HCT116 (cell line): ENCODE data around the gene ANXA3. TPM values are rescaled to one million over a fixed set of nuclear protein-coding genes. Genes with fewer than 3 reads are reported as not detected.

Experiments used
- ATAC-seq: fragments of 200-7000 bp; cut with Tn5 transposase; 2 replicates; pipeline ENCODE4 v1.9.1; 2020; ENCODE audit warnings: mild to moderate bottlenecking, moderate library complexity
- BruUV-seq: library from RNA; stranded (reverse); fragments of 400-500 nt; replicated peaks from 2 replicates; lab custom pipeline; 2021; lab: Mats Ljungman, UMichigan
- CTCF ChIA-PET: fragments of 300-600 bp; sonication (Branson Sonifier 250); formaldehyde crosslinking; loops from one replicate; lab custom pipeline; 2021; ENCODE audit warnings: antibody characterized with exemption; lab: Charles Lee
- POLR2A ChIA-PET: fragments of 300-600, 350-600 bp; sonication (Branson Sonifier 250); formaldehyde crosslinking; loops from one replicate; lab custom pipeline; 2021; ENCODE audit warnings: antibody characterized with exemption; lab: Charles Lee
- RAD21 ChIA-PET, 2 experiments: fragments of 300-600 bp; sonication (Branson Sonifier 250); formaldehyde crosslinking; loops; one replicate each; lab custom pipeline; 2023; ENCODE audit warnings: low total read pairs in 2 of 2; ENCODE audit not compliant: uncharacterized antibody in 2 of 2, unreplicated experiment in 2 of 2, low non-redundant PET in 1 of 2; lab: Charles Lee
- DNase-seq: peaks from one replicate; pipeline ENCODE4 v3.0.0-alpha.2; 2010; ENCODE audit warnings: low read depth, low spot score
- H2AFZ ChIP-seq: fragments of 200-600 bp; shearing (Covaris generic), sonication (generic); 2 replicates; pipeline ENCODE4 v1.6.1; 2017; ENCODE audit warnings: low read depth, mixed run types, mixed read lengths, antibody characterized with exemption, low read length; ENCODE audit not compliant: poor library complexity, severe bottlenecking
- H3K27ac ChIP-seq: 2 replicates; pipeline ENCODE4 v1.5.1; 2012; ENCODE audit warnings: low read depth, low read length
- H3K27me3 ChIP-seq: fragments of 200-600 bp; sonication (generic); 2 replicates; pipeline ENCODE4 v1.6.1; 2016; ENCODE audit warnings: mixed run types, low read length, mixed read lengths; ENCODE audit not compliant: insufficient read depth
- H3K36me3 ChIP-seq, 2 experiments: fragments of 200-500 bp in 1 of 2; fragments of 200-600 bp in 1 of 2; sonication (Bioruptor generic) in 1 of 2; sonication (generic) in 1 of 2; 2 replicates each; pipeline versions ENCODE4 v1.5.1 to v1.6.1; 2014 to 2016; ENCODE audit warnings: low read length in 2 of 2, inconsistent platforms in 1 of 2, mixed read lengths in 1 of 2, mixed run types in 1 of 2; ENCODE audit not compliant: insufficient read depth in 2 of 2, control insufficient read depth in 1 of 2
- H3K4me1 ChIP-seq, 2 experiments: fragments of 200-600 bp in 1 of 2; sonication (generic) in 1 of 2; 2 replicates each; pipeline versions ENCODE4 v1.5.1 to v1.6.1; 2012 to 2017; ENCODE audit warnings: low read length in 2 of 2, inconsistent platforms in 1 of 2, mild to moderate bottlenecking in 1 of 2, mixed read lengths in 1 of 2, mixed run types in 1 of 2, moderate library complexity in 1 of 2; ENCODE audit not compliant: insufficient read depth in 2 of 2, control insufficient read depth in 1 of 2
- H3K4me2 ChIP-seq: fragments of 200-600 bp; sonication (generic); 2 replicates; pipeline ENCODE4 v1.6.1; 2017; ENCODE audit warnings: mixed run types, low read length, mixed read lengths
- H3K4me3 ChIP-seq, 2 experiments: fragments of 200-600 bp in 1 of 2; sonication (generic) in 1 of 2; replicated peaks in 1 of 2; 2 replicates each; pipeline ENCODE4 v1.5.1; 2011 to 2016; ENCODE audit warnings: low read length in 2 of 2, control low read depth in 1 of 2, low read depth in 1 of 2, mild to moderate bottlenecking in 1 of 2, mixed read lengths in 1 of 2, mixed run types in 1 of 2
- H3K79me2 ChIP-seq: fragments of 200-600 bp; sonication (generic); 2 replicates; pipeline ENCODE4 v1.6.1; 2017; ENCODE audit warnings: mild to moderate bottlenecking, mixed run types, low read length, moderate library complexity, mixed read lengths; ENCODE audit not compliant: insufficient read depth
- H3K9ac ChIP-seq: fragments of 200-600 bp; sonication (generic); 2 replicates; pipeline ENCODE4 v1.6.1; 2016; ENCODE audit warnings: low read length, mixed read lengths
- H3K9me2 ChIP-seq: fragments of 200-600 bp; sonication (generic), shearing (Covaris generic); 2 replicates; pipeline ENCODE4 v1.6.1; 2017; ENCODE audit warnings: mixed run types, mild to moderate bottlenecking, moderate library complexity; ENCODE audit not compliant: insufficient read depth
- H3K9me3 ChIP-seq, 2 experiments: fragments of 200-500 bp in 1 of 2; fragments of 200-600 bp in 1 of 2; sonication (Bioruptor generic) in 1 of 2; sonication (generic) in 1 of 2; 2 replicates each; pipeline ENCODE4 v1.6.1; 2014 to 2017; ENCODE audit warnings: low read length in 2 of 2, mixed read lengths in 2 of 2, inconsistent platforms in 1 of 2, low read depth in 1 of 2, mild to moderate bottlenecking in 1 of 2, mixed run types in 1 of 2, moderate library complexity in 1 of 2; ENCODE audit not compliant: control insufficient read depth in 1 of 2, insufficient read depth in 1 of 2
- H4K20me1 ChIP-seq: fragments of 200-600 bp; sonication (generic), shearing (Covaris generic); 2 replicates; pipeline ENCODE4 v1.6.1; 2017; ENCODE audit warnings: mixed run types, mild to moderate bottlenecking, moderate library complexity; ENCODE audit not compliant: insufficient read depth
- EGR1 ChIP-seq: IDR thresholded peaks from 2 replicates; pipeline ENCODE4 v1.6.1; 2012; ENCODE audit warnings: low read depth
- JUND ChIP-seq: IDR thresholded peaks from 2 replicates; pipeline ENCODE4 v1.6.1; 2012
- POLR2A ChIP-seq: IDR thresholded peaks from 2 replicates; pipeline ENCODE4 v1.7.0; 2011; ENCODE audit warnings: borderline replicate concordance; ENCODE audit not compliant: insufficient read depth, insufficient read length; ENCODE audit errors: extremely low read depth
- POLR2AphosphoS5 ChIP-seq: IDR thresholded peaks from 2 replicates; pipeline ENCODE4 v1.6.1; 2011; ENCODE audit warnings: mild to moderate bottlenecking, low read depth, low read length, moderate library complexity
- ZNF274 ChIP-seq: fragments of 200-500 bp; sonication (Bioruptor generic); IDR thresholded peaks from 2 replicates; pipeline ENCODE4 v1.6.1; 2014; ENCODE audit warnings: mild to moderate bottlenecking, low read depth, low read length, inconsistent platforms
- intact Hi-C: fragments of 100-400 bp; cut with micrococcal nuclease; formaldehyde crosslinking; loops from 2 replicates; pipeline ENCODE4 v1.10.0; 2022
- total RNA-seq: library from RNA; stranded (reverse); gene quantifications from one replicate; pipeline ENCODE4 v1.2.1, GENCODE V29; 2021; ENCODE audit not compliant: unreplicated experiment

The ANXA3 gene
- total RNA-seq, 1 experiment from 2014 or later: 158 TPM

DNA sequence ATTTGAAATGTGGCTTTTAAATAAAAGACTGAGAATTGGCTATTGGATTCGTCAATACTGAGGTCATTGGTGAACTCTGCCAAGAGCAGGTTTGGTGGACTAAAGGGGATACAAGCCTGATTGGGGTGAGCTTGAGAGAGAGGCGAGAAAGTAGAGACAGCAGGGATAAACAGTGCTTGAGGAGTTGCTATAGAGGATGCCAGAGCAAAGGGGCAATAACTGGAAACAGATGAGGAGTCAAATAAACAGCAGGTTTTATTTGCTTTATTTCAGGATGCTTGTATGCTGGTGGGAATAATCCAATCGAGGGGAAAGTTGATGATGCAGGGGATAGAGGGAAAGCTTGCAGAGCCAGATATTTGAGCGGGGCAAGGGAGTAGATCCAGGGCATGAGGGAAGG is 24.0 kb upstream of the ANXA3 start:
- CTCF ChIA-PET: no interaction called here
- TF ChIP-seq JUND (no peak), ZNF274 (no peak), POLR2A (no peak)
- H3K4me3 ChIP-seq: no peak overlapping the region
- H3K79me2 ChIP-seq: no peaks in the 10 kb centered on the region
- ATAC-seq (no peak), DNase-seq (no peak)
- no peak overlapping the region for H3K4me2 ChIP-seq
- H3K36me3 ChIP-seq: no peaks in the 10 kb centered on the region; a peak in 1 of 4 replicates
- no peak overlapping the region for H2AFZ ChIP-seq
- POLR2A ChIA-PET: no interaction called here
- no TSS peak for BruUV-seq
- RAD21 ChIA-PET: no interaction called here
- no peak overlapping the region for H3K9ac ChIP-seq
- no peaks in the 10 kb centered on the region for H4K20me1 ChIP-seq
- intact Hi-C loops: no loop called here
- H3K27ac ChIP-seq: no peak overlapping the region
- peaks cover 4 to 32% of the 10 kb centered on the region in 2 experiments; a peak in 3 of 4 replicates for H3K4me1 ChIP-seq
- no peaks in the 10 kb centered on the region for H3K9me3 ChIP-seq
- H3K27me3 ChIP-seq: no peaks in the 10 kb centered on the region
- H3K9me2 ChIP-seq: no peaks in the 10 kb centered on the region

DNA sequence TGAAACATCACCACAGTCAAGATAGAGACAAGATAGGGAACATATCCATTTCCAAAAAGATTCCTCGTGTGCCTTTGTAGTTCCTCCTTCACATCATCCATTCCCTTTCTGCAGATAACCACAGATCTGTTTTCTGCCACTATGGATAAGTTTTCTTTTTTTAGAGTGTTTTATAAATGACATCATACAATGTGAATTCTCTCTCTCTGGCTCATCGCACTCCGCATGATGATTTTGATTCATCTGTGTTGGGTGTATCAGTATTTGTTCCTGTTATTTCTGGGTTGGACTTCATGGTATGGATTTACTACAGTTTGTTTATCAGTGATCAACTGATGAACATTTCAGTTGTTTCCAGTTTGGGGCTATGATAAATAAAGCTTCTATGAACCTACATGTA is 23.2 kb upstream of the ANXA3 start:
- Histone ChIP-seq H3K9me3 (no peaks in the 10 kb centered on the region), H3K4me2 (no peak overlapping the region), H3K4me3 (no peak overlapping the region), H3K9me2 (no peaks in the 10 kb centered on the region), H4K20me1 (no peaks in the 10 kb centered on the region), H3K9ac (no peak overlapping the region), H3K27me3 (no peaks in the 10 kb centered on the region), H2AFZ (no peak overlapping the region), H3K27ac (no peak overlapping the region), H3K4me1 (peaks cover 6 to 39% of the 10 kb centered on the region in 2 experiments), H3K36me3 (no peaks in the 10 kb centered on the region; a peak in 1 of 4 replicates), H3K79me2 (no peaks in the 10 kb centered on the region)
- POLR2A ChIA-PET: no interaction called here
- CTCF ChIA-PET: no interaction called here
- ATAC-seq (no peak), DNase-seq (no peak)
- intact Hi-C loops: no loop called here
- TF ChIP-seq EGR1: no peak
- TF ChIP-seq POLR2AphosphoS5: no peak
- no TSS peak for BruUV-seq
- RAD21 ChIA-PET: no interaction called here
